Loucy (cell line): ENCODE results near the gene NUTF2.

Experiments used
- H2AFZ ChIP-seq: fragments of 200-600 bp; sonication (generic); 2 replicates; pipeline ENCODE4 v1.6.0; 2016; ENCODE audit warnings: antibody characterized with exemption, mild to moderate bottlenecking, low read length, moderate library complexity
- H3F3A ChIP-seq: fragments of 200-600 bp; 2 replicates; pipeline ENCODE4 v1.6.0; 2016; ENCODE audit warnings: antibody characterized with exemption, low read depth, mild to moderate bottlenecking
- H3K27me3 ChIP-seq: fragments of 200-600 bp; sonication (generic); 2 replicates; pipeline ENCODE4 v1.6.1; 2014; ENCODE audit warnings: low read length, mild to moderate bottlenecking; ENCODE audit not compliant: insufficient read depth, poor library complexity, severe bottlenecking
- H3K36me3 ChIP-seq: fragments of 200-600 bp; sonication (generic); 2 replicates; pipeline ENCODE4 v1.6.1; 2016; ENCODE audit warnings: low read length; ENCODE audit not compliant: insufficient read depth
- H3K4me1 ChIP-seq: fragments of 200-600 bp; sonication (generic); 2 replicates; pipeline ENCODE4 v1.5.1; 2014; ENCODE audit warnings: low read length, mild to moderate bottlenecking; ENCODE audit not compliant: insufficient read depth, poor library complexity, severe bottlenecking
- H3K4me2 ChIP-seq: fragments of 200-600 bp; sonication (generic); 2 replicates; pipeline ENCODE4 v1.6.0; 2014; ENCODE audit warnings: antibody characterized with exemption, low read length, low read depth, mild to moderate bottlenecking; ENCODE audit not compliant: poor library complexity, severe bottlenecking
- H3K4me3 ChIP-seq: fragments of 200-600 bp; sonication (generic); 2 replicates; pipeline ENCODE4 v1.5.1; 2014; ENCODE audit warnings: low read length, mild to moderate bottlenecking, mixed read lengths; ENCODE audit not compliant: poor library complexity, severe bottlenecking
- H3K79me2 ChIP-seq: fragments of 200-600 bp; sonication (generic); 2 replicates; pipeline ENCODE4 v1.6.1; 2014; ENCODE audit warnings: low read length; ENCODE audit not compliant: insufficient read depth
- H3K9ac ChIP-seq: fragments of 200-600 bp; sonication (generic); 2 replicates; pipeline ENCODE4 v1.6.0; 2014; ENCODE audit warnings: mild to moderate bottlenecking, low read depth, low read length, moderate library complexity; ENCODE audit not compliant: poor library complexity, severe bottlenecking
- H3K9me2 ChIP-seq: fragments of 200-600 bp; sonication (generic); replicated peaks from 2 replicates; pipeline ENCODE4 v1.6.1; 2016; ENCODE audit warnings: low read depth, low read length, mixed read lengths
- H3K9me3 ChIP-seq: fragments of 200-600 bp; sonication (generic); 2 replicates; pipeline ENCODE4 v1.6.1; 2014; ENCODE audit warnings: mild to moderate bottlenecking, antibody characterized with exemption, low read length, low read depth; ENCODE audit not compliant: insufficient read depth
- H4K20me1 ChIP-seq: fragments of 200-600 bp; sonication (generic); 2 replicates; pipeline ENCODE4 v1.6.0; 2014; ENCODE audit warnings: antibody characterized with exemption, low read length, mild to moderate bottlenecking; ENCODE audit not compliant: insufficient read depth, poor library complexity, severe bottlenecking
- EZH2phosphoT487 ChIP-seq: fragments of 200-600 bp; IDR thresholded peaks from 2 replicates; pipeline ENCODE4 v1.6.1; 2018; ENCODE audit warnings: antibody characterized with exemption, mild to moderate bottlenecking, moderate library complexity, borderline replicate concordance
- TF ChIP-seq, protein P1 (sequence below): fragments of 200-600 bp; sonication (generic); conservative IDR thresholded peaks from 2 replicates; pipeline ENCODE4 v1.5.1; 2014; ENCODE audit warnings: mild to moderate bottlenecking, antibody characterized with exemption, low read length

The NUTF2 gene

DNA sequence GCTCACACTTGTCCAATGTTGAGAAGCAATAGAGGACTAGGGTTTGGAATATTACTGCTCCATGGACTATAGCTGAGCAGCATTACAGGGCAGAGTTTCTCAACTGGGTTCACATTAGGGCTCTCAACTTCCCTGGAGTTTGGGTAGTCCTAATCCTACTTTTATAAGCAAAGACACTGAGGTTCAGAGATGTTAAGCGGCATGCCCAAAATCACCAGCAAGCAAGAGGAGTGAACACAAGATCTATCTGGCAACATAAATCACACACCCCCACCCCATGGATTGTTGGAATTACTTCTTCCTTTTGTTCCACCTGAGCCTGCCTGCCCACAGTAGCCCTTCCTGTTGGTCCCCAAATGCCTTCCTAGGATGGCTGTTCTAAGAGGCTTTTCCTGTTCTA is 34.8 kb upstream of the NUTF2 start:
- Histone ChIP-seq H3K27me3 (no peaks in the 10 kb centered on the region), H4K20me1 (no peaks in the 10 kb centered on the region), H2AFZ (no peak overlapping the region), H3K4me3 (no peak overlapping the region), H3K36me3 (no peaks in the 10 kb centered on the region), H3K4me1 (peaks cover 6% of the 10 kb centered on the region), H3K9ac (no peak overlapping the region), H3K79me2 (no peaks in the 10 kb centered on the region), H3K9me2 (no peaks in the 10 kb centered on the region), H3K4me2 (no peak overlapping the region), H3K9me3 (no peaks in the 10 kb centered on the region), H3F3A (no peaks in the 10 kb centered on the region)
- TF ChIP-seq, protein P1, sequence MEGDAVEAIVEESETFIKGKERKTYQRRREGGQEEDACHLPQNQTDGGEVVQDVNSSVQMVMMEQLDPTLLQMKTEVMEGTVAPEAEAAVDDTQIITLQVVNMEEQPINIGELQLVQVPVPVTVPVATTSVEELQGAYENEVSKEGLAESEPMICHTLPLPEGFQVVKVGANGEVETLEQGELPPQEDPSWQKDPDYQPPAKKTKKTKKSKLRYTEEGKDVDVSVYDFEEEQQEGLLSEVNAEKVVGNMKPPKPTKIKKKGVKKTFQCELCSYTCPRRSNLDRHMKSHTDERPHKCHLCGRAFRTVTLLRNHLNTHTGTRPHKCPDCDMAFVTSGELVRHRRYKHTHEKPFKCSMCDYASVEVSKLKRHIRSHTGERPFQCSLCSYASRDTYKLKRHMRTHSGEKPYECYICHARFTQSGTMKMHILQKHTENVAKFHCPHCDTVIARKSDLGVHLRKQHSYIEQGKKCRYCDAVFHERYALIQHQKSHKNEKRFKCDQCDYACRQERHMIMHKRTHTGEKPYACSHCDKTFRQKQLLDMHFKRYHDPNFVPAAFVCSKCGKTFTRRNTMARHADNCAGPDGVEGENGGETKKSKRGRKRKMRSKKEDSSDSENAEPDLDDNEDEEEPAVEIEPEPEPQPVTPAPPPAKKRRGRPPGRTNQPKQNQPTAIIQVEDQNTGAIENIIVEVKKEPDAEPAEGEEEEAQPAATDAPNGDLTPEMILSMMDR = no peak
- TF ChIP-seq EZH2phosphoT487 = no peak

DNA sequence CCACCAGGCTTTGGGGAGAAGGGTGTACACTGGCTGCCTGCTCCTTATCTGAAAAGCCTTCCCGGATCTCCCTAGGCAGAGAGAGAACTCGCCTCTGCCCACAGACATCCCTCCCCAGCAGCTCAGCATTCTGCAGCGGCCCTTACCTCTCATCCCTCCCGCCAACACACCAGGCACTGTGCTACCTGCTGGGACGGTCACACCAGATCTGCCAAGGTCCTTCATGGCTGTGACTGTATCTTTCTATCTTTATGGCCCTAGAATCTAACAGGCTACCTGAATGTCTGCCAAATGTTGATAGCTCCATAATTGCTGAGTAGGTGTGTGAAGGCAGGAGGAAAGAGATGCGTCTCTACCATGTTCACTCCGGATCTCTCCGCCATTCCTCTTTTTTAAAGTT is 32.2 kb upstream of the NUTF2 start:
- no peaks in the 10 kb centered on the region for H3K36me3 ChIP-seq
- no peak overlapping the region for H2AFZ ChIP-seq
- H3K4me3 ChIP-seq = no peak overlapping the region
- H3K9me2 ChIP-seq = no peaks in the 10 kb centered on the region
- H3K79me2 ChIP-seq = no peaks in the 10 kb centered on the region
- H4K20me1 ChIP-seq = no peaks in the 10 kb centered on the region
- TF ChIP-seq, protein P1 = no peak
- no peak for TF ChIP-seq EZH2phosphoT487
- H3K4me1 ChIP-seq = no peaks in the 10 kb centered on the region
- no peak overlapping the region for H3K9ac ChIP-seq
- no peaks in the 10 kb centered on the region for H3K9me3 ChIP-seq
- no peaks in the 10 kb centered on the region for H3K27me3 ChIP-seq
- no peaks in the 10 kb centered on the region for H3F3A ChIP-seq
- H3K4me2 ChIP-seq = no peak overlapping the region

DNA sequence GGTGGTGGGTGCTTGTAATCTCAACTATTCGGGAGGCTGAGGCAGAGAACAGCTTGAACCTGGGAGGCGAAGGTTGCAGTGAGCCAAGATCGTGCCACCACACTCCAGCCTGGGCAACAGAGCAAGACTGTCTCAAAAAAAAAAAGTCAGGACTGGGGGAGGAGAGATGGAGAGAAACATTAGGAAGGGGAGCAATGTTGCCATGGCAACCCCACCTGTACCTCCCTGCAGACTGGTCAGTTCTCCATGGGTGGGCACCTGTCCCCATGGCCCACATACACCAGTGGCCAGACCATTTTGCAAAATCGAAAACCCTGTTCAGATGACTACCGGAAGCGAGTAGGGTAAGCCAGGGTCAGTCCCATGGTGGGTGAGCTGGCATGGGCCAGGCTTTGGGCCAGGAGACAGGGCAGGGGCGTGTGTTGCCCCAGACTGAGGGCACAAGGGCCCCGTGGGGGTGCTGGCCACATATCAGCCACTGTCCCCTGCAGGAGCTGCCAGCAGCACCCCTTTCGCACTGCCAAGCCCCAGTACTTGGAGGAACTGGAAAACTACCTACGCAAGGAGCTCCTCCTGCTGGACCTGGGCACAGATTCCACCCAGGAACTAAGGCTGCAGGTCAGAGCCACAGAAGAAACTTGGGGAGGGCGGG is 26.0 kb upstream of the NUTF2 start:
- TF ChIP-seq, protein P1 = no peak
- TF ChIP-seq EZH2phosphoT487 = no peak

More for the DNA sequence above, 26.0 kb upstream of the NUTF2 start:
- Histone ChIP-seq H2AFZ (no peak overlapping the region), H3K4me1 (no peaks in the 10 kb centered on the region), H3K4me2 (no peak overlapping the region), H3K79me2 (no peaks in the 10 kb centered on the region), H3F3A (no peaks in the 10 kb centered on the region), H3K9me2 (no peaks in the 10 kb centered on the region), H3K4me3 (no peak overlapping the region), H4K20me1 (no peaks in the 10 kb centered on the region), H3K9me3 (no peaks in the 10 kb centered on the region), H3K36me3 (no peaks in the 10 kb centered on the region), H3K9ac (no peak overlapping the region), H3K27me3 (no peaks in the 10 kb centered on the region)
